Liver (tissue), 3 donors: ENCODE results near the gene SLC25A10.

Experiments
- GABPA ChIP-seq, 2 donors: IDR thresholded peaks in 1 of 2; conservative IDR thresholded peaks in 1 of 2; 2 replicates each; pipeline ENCODE4 v1.6.1; 2016; ENCODE audit warnings: antibody characterized with exemption in 2 of 2, mild to moderate bottlenecking in 1 of 2, moderate library complexity in 1 of 2
- JUND ChIP-seq, 2 donors: IDR thresholded peaks; 2 replicates each; pipeline ENCODE4 v1.6.1; 2016; ENCODE audit warnings: antibody characterized with exemption in 2 of 2
- MAX ChIP-seq: IDR thresholded peaks from 2 replicates; pipeline ENCODE4 v1.6.1; 2016; ENCODE audit warnings: antibody characterized with exemption
- REST ChIP-seq: IDR thresholded peaks from 2 replicates; pipeline ENCODE4 v1.6.1; 2016; ENCODE audit warnings: antibody characterized with exemption, mild to moderate bottlenecking
- SP1 ChIP-seq: IDR thresholded peaks from 2 replicates; pipeline ENCODE4 v1.6.1; 2018; ENCODE audit warnings: antibody characterized with exemption, mild to moderate bottlenecking
- TAF1 ChIP-seq: conservative IDR thresholded peaks from 2 replicates; pipeline ENCODE4 v1.6.1; 2016; ENCODE audit warnings: antibody characterized with exemption, mild to moderate bottlenecking
- YY1 ChIP-seq: IDR thresholded peaks from 2 replicates; pipeline ENCODE4 v1.6.1; 2016; ENCODE audit warnings: antibody characterized with exemption, mild to moderate bottlenecking
- TF ChIP-seq, protein P1 (sequence below): fragments of 150-350 bp; IDR thresholded peaks from 2 replicates; pipeline ENCODE4 v1.5.1; 2017; ENCODE audit warnings: improper control_type of control experiment, low read depth, low read length; ENCODE audit not compliant: missing input control
- donor health status: healthy.
- donor health status: healthy.

DNA sequence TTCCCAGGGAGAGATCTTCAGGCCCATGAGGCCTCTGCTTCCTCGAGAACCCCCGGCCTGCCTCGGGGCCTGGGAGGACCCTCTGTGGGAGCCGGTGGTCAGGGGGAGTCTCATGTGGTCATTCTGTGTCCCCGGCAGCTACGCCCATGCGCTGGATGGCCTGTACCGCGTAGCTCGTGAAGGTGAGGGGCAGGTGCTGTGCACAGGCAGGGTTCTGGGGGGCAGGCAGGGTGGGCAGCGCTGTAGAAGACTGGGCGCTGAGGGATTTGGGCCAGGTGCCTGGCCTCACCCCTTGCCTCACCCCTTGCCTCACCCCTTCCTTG lies 4.6 kb downstream of the SLC25A10 start:
- TF ChIP-seq JUND (IDR thresholded peaks at IDR 0.05): no peak
- TF ChIP-seq, protein P1, sequence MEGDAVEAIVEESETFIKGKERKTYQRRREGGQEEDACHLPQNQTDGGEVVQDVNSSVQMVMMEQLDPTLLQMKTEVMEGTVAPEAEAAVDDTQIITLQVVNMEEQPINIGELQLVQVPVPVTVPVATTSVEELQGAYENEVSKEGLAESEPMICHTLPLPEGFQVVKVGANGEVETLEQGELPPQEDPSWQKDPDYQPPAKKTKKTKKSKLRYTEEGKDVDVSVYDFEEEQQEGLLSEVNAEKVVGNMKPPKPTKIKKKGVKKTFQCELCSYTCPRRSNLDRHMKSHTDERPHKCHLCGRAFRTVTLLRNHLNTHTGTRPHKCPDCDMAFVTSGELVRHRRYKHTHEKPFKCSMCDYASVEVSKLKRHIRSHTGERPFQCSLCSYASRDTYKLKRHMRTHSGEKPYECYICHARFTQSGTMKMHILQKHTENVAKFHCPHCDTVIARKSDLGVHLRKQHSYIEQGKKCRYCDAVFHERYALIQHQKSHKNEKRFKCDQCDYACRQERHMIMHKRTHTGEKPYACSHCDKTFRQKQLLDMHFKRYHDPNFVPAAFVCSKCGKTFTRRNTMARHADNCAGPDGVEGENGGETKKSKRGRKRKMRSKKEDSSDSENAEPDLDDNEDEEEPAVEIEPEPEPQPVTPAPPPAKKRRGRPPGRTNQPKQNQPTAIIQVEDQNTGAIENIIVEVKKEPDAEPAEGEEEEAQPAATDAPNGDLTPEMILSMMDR: no peak
- TF ChIP-seq TAF1: no peak
- TF ChIP-seq GABPA (IDR thresholded peaks at IDR 0.05 in 1 of 2, conservative IDR thresholded peaks at IDR 0.05 in 1 of 2): no peak
- no peak for TF ChIP-seq MAX
- no peak for TF ChIP-seq YY1
- TF ChIP-seq SP1: no peak
- no peak for TF ChIP-seq REST
